ENCODE data around the gene SLC9A2. TPM values are rescaled to one million over a fixed set of nuclear protein-coding genes. Genes with fewer than 3 reads are reported as not detected.

Gene SLC9A2
- total RNA-seq, 4 donors from 2014 or later = 61.7 to 151 (median 80.6) TPM

DNA sequence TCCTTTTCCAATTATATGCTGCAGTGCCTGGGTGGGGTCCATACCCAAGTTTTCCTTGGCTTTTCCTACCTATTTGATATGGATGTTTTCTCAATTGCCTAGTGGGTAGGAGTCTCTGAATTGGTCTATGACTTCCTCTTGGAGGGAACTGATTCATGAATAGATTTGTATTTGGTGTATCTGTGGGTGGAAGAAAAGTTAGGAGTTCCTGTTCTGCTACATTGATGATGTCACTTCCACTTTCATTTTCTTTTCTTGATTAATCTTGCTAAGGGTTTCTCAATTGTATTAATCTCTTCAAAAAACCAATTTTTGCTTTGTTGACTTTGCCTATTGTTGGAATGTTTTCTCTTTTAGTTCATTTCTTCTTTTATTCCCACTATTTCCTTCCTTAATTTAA, 37.4 kb upstream of the SLC9A2 start:
- no peak for TF ChIP-seq POLR2AphosphoS5 (IDR thresholded peaks at IDR 0.05)
- TF ChIP-seq, protein P1, sequence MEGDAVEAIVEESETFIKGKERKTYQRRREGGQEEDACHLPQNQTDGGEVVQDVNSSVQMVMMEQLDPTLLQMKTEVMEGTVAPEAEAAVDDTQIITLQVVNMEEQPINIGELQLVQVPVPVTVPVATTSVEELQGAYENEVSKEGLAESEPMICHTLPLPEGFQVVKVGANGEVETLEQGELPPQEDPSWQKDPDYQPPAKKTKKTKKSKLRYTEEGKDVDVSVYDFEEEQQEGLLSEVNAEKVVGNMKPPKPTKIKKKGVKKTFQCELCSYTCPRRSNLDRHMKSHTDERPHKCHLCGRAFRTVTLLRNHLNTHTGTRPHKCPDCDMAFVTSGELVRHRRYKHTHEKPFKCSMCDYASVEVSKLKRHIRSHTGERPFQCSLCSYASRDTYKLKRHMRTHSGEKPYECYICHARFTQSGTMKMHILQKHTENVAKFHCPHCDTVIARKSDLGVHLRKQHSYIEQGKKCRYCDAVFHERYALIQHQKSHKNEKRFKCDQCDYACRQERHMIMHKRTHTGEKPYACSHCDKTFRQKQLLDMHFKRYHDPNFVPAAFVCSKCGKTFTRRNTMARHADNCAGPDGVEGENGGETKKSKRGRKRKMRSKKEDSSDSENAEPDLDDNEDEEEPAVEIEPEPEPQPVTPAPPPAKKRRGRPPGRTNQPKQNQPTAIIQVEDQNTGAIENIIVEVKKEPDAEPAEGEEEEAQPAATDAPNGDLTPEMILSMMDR (IDR thresholded peaks at IDR 0.05) = no peak
- TF ChIP-seq EP300 (IDR thresholded peaks at IDR 0.05; ENCODE audit: low read depth) = no peak
- TF ChIP-seq POLR2A (IDR thresholded peaks at IDR 0.05) = no peak
- in situ Hi-C loops (cut with MboI; ENCODE audit: low pct_ligation_motif_present in 1 of 4, low pct_unique_long_range_greater_than_20kb in 1 of 4, low sequenced_read_pairs in 3 of 4) = no loop called here
- no peaks in the 10 kb centered on the region for H3K27me3 ChIP-seq
- H3K27ac ChIP-seq = no peak overlapping the region
- H3K4me1 ChIP-seq = peaks cover 0 to 9% (median 0%) of the 10 kb centered on the region in 4 donors
- DNase-seq = no peak
- H3K9me3 ChIP-seq = no peaks in the 10 kb centered on the region
- no peaks in the 10 kb centered on the region for H3K36me3 ChIP-seq
- no peak overlapping the region for H3K4me3 ChIP-seq
- intact Hi-C loops (cut with DNase I; ENCODE audit: low total_unique reads) = no loop called here

DNA sequence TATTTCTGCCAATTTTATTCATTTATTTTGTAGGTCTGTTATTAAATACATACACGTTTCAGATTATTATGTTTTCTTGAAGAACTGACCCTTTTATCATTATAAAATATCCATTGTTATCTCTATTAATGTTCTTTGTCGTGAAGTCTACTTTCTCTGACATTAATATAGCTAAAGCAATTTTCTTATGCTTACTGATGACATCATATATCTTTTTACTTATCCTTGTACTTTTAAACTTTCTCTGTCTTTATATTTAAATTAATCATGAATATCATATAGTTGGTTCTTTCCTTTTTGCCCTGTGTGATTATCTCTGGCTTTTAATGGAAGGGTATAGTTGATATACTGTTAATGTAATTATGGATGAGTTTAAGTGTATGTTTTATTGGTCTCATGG, 36.5 kb upstream of the SLC9A2 start:
- intact Hi-C loops (cut with DNase I; ENCODE audit: low total_unique reads) = no loop called here
- TF ChIP-seq EP300 (IDR thresholded peaks at IDR 0.05; ENCODE audit: low read depth) = no peak
- TF ChIP-seq, protein P1 (IDR thresholded peaks at IDR 0.05) = no peak
- no peak for TF ChIP-seq POLR2A (IDR thresholded peaks at IDR 0.05)
- TF ChIP-seq POLR2AphosphoS5 (IDR thresholded peaks at IDR 0.05) = no peak
- Histone ChIP-seq H3K36me3 (no peaks in the 10 kb centered on the region), H3K27ac (no peak overlapping the region), H3K4me3 (no peak overlapping the region), H3K27me3 (no peaks in the 10 kb centered on the region), H3K4me1 (peaks cover 0 to 9% (median 0%) of the 10 kb centered on the region in 4 donors), H3K9me3 (no peaks in the 10 kb centered on the region)
- no peak for DNase-seq
- 77 to 88% methylated on average over 2 of the region's 2 CpGs for WGBS, 2 donors (ENCODE audit: low coverage in 1 of 2)
- in situ Hi-C loops (cut with MboI; ENCODE audit: low pct_ligation_motif_present in 1 of 4, low pct_unique_long_range_greater_than_20kb in 1 of 4, low sequenced_read_pairs in 3 of 4) = no loop called here

DNA sequence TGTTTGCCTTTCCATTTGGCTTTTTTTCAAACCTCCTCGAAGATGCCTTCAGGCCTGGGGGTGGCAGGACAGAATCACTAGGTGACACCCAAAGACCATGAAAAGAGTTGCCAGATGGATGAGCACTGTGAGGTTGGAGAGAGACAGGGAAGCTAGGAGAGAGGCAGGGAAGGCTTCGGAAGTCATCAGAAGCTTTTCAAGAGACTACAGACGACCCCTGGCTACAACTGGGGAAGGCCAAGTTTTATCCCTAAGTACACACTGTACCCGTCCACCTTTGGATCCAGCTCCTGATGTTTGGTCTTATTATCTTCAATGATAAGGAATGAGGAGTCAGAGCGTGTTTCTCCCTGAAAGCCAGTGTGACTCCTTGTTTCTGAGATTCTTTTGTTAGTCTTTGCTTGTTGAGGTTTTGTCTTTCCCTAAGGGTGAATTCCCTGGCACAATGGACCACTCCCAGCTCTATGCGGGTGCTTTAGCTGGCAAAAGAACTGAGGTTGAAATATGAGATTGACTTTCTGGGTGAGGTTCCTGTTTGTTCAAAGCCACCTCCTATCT, 33.4 kb upstream of the SLC9A2 start:
- H3K36me3 ChIP-seq = no peaks in the 10 kb centered on the region
- TF ChIP-seq, protein P1 (IDR thresholded peaks at IDR 0.05) = no peak
- TF ChIP-seq POLR2AphosphoS5 (IDR thresholded peaks at IDR 0.05) (no peak), EP300 (IDR thresholded peaks at IDR 0.05; ENCODE audit: low read depth) (no peak), POLR2A (IDR thresholded peaks at IDR 0.05) (no peak)
- in situ Hi-C loops (cut with MboI; ENCODE audit: low pct_ligation_motif_present in 1 of 4, low pct_unique_long_range_greater_than_20kb in 1 of 4, low sequenced_read_pairs in 3 of 4) (no loop called here), intact Hi-C loops (cut with DNase I; ENCODE audit: low total_unique reads) (no loop called here)
- H3K4me1 ChIP-seq = peaks cover 0 to 9% (median under 1%) of the 10 kb centered on the region in 4 donors
- WGBS, 2 donors (ENCODE audit: low coverage in 1 of 2) = 44 to 57% methylated on average over 2 to 6 of the region's 6 CpGs
- no peak for DNase-seq
- H3K27ac ChIP-seq = peak overlapping the region in 1 of 4 donors; percentile 18
- H3K27me3 ChIP-seq = no peaks in the 10 kb centered on the region
- no peak overlapping the region for H3K4me3 ChIP-seq
- H3K9me3 ChIP-seq = no peaks in the 10 kb centered on the region

DNA sequence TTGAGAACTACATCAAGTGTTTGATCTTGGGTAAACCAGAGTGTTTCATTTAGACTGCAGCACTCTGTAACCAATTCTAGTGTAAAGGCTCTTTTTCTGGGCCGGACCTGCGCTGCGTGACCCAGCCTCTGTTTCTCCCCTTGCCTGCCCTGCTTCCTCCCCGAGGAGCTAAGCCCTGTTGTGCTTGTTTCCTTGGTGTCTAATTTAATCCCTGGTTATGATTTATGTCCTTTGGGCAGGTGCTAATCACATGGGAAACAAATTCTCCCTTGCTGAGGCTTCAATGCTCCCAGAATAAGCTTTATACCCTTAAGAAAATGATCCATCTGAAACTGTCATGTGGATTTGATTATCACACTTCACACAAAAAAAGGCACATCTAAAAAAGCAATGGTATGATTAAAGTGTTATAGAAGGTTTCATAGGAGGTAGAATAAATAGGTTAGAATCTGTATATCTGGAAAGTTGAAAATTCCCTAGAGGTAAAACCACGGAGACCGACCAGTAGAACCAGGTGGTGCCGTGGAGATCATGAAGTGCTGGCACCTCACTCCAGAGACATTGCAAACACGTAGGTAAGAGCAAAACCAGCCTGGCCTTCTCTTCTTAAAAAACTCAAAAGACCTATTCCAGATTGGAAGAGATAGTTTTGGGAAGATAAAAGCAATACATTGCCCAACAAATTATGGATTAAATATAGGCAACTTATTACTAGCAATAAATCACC, 31.0 kb upstream of the SLC9A2 start:
- TF ChIP-seq, protein P1 (IDR thresholded peaks at IDR 0.05) = no peak
- TF ChIP-seq POLR2AphosphoS5 (IDR thresholded peaks at IDR 0.05) = no peak
- TF ChIP-seq EP300 (IDR thresholded peaks at IDR 0.05; ENCODE audit: low read depth) = no peak
- TF ChIP-seq POLR2A (IDR thresholded peaks at IDR 0.05) = no peak
- intact Hi-C loops (cut with DNase I; ENCODE audit: low total_unique reads) = no loop called here
- Histone ChIP-seq H3K4me1 (peaks cover 0 to 30% (median 10%) of the 10 kb centered on the region in 4 donors), H3K27ac (no peak overlapping the region), H3K9me3 (no peaks in the 10 kb centered on the region), H3K36me3 (no peaks in the 10 kb centered on the region), H3K27me3 (no peaks in the 10 kb centered on the region), H3K4me3 (no peak overlapping the region)
- in situ Hi-C loops (cut with MboI; ENCODE audit: low pct_ligation_motif_present in 1 of 4, low pct_unique_long_range_greater_than_20kb in 1 of 4, low sequenced_read_pairs in 3 of 4) = no loop called here
- 64 to 72% methylated on average over 6 to 8 of the region's 8 CpGs for WGBS, 2 donors (ENCODE audit: low coverage in 1 of 2)
- no peak for DNase-seq
